Astrocyte of the cerebellum (primary cell): ENCODE measurements around the gene ZSCAN4.

Experiments used
- DNase-seq: peaks from one replicate; pipeline ENCODE4 v3.0.0-alpha.2; 2011; ENCODE audit warnings: low read depth
- H3K4me3 ChIP-seq: 2 replicates; pipeline ENCODE4 v1.5.1; 2011; ENCODE audit warnings: mild to moderate bottlenecking, low read depth, low read length, moderate library complexity
- in situ Hi-C: cut with HindIII; loops from 2 replicates; pipeline ENCODE4 v1.10.0; 2017; ENCODE audit warnings: low sequenced_read_pairs
- TF ChIP-seq, protein P1 (sequence below): IDR thresholded peaks from 2 replicates; pipeline ENCODE4 v1.5.1; 2012; ENCODE audit warnings: low read length, low read depth, moderate library complexity, mild to moderate bottlenecking; ENCODE audit errors: missing control alignments

The ZSCAN4 gene, protein sequence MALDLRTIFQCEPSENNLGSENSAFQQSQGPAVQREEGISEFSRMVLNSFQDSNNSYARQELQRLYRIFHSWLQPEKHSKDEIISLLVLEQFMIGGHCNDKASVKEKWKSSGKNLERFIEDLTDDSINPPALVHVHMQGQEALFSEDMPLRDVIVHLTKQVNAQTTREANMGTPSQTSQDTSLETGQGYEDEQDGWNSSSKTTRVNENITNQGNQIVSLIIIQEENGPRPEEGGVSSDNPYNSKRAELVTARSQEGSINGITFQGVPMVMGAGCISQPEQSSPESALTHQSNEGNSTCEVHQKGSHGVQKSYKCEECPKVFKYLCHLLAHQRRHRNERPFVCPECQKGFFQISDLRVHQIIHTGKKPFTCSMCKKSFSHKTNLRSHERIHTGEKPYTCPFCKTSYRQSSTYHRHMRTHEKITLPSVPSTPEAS

DNA sequence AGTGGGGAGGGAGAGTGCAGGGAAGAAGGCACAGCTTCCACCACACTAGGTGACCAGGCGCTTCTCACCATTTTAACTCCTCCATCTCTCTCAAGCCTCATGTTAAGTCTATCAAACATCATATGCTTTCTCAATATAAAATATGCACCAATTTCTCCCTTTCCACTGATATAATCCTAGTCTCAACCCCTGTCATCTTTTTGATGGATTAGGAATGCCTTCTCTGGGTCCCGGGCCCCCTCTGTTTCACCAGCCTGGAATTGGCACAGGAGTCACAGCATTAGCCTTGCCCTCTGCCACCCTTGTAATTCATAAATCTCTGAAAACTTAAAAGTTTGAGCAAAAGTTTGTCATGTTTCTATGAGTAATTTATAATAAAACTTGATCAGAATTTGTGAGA is at the start of gene ZSCAN4:
ZSCAN4 (plus strand) TSS at position 301 of the 400 bp plus-strand sequence. CDS start 7,211 bp downstream, outside the sequence.
- TF ChIP-seq, protein P1, sequence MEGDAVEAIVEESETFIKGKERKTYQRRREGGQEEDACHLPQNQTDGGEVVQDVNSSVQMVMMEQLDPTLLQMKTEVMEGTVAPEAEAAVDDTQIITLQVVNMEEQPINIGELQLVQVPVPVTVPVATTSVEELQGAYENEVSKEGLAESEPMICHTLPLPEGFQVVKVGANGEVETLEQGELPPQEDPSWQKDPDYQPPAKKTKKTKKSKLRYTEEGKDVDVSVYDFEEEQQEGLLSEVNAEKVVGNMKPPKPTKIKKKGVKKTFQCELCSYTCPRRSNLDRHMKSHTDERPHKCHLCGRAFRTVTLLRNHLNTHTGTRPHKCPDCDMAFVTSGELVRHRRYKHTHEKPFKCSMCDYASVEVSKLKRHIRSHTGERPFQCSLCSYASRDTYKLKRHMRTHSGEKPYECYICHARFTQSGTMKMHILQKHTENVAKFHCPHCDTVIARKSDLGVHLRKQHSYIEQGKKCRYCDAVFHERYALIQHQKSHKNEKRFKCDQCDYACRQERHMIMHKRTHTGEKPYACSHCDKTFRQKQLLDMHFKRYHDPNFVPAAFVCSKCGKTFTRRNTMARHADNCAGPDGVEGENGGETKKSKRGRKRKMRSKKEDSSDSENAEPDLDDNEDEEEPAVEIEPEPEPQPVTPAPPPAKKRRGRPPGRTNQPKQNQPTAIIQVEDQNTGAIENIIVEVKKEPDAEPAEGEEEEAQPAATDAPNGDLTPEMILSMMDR: no peak
- no peak within 1 kb of the TSS for H3K4me3 ChIP-seq
- DNase-seq: no peak
- in situ Hi-C loops: no loop called here

DNA sequence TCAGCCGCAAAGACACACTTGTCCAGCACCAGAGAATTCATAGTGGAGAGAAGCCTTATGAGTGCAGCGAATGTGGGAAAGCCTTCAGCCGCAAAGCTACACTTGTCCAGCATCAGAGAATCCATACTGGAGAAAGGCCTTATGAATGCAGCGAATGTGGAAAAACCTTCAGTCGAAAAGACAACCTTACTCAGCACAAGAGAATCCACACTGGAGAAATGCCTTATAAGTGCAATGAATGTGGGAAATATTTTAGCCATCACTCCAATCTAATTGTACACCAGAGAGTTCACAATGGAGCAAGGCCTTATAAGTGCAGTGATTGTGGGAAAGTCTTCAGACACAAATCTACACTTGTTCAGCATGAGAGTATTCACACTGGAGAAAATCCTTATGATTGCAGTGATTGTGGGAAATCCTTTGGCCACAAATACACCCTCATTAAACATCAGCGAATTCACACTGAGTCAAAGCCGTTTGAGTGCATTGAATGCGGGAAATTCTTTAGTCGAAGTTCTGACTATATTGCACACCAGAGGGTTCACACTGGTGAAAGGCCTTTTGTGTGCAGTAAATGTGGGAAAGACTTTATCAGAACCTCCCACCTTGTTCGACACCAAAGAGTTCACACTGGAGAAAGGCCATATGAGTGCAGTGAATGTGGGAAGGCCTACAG is 47.9 kb upstream of the ZSCAN4 start:
- H3K4me3 ChIP-seq: no peak overlapping the region
- in situ Hi-C loops: loop anchor here (5.0 kb wide), 1 partner anchor 56 kb away; no protein-coding TSS in a partner anchor
- no peak for DNase-seq
- TF ChIP-seq, protein P1: no peak

DNA sequence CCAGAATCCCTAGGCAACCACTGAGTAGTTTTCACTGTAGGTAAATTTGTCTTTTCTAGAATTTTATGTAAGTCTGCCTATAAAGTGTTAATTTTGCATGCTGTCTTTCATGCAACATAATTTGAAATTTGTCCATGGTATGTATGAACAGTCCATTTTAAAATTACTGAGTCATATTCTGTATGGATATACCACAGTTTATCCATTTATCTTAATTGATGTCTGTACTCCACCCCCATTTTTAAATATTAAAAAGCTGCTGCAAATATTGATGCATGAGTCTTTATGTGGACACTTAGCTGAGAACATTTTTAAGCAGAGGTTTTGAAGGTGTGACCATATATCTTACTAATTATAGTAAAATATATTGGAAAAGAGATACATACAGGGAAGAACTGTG is 45.6 kb upstream of the ZSCAN4 start:
- TF ChIP-seq, protein P1: no peak
- DNase-seq: no peak
- in situ Hi-C loops: loop anchor here (5.0 kb wide), 1 partner anchor 54 kb away; no protein-coding TSS in a partner anchor
- no peak overlapping the region for H3K4me3 ChIP-seq

DNA sequence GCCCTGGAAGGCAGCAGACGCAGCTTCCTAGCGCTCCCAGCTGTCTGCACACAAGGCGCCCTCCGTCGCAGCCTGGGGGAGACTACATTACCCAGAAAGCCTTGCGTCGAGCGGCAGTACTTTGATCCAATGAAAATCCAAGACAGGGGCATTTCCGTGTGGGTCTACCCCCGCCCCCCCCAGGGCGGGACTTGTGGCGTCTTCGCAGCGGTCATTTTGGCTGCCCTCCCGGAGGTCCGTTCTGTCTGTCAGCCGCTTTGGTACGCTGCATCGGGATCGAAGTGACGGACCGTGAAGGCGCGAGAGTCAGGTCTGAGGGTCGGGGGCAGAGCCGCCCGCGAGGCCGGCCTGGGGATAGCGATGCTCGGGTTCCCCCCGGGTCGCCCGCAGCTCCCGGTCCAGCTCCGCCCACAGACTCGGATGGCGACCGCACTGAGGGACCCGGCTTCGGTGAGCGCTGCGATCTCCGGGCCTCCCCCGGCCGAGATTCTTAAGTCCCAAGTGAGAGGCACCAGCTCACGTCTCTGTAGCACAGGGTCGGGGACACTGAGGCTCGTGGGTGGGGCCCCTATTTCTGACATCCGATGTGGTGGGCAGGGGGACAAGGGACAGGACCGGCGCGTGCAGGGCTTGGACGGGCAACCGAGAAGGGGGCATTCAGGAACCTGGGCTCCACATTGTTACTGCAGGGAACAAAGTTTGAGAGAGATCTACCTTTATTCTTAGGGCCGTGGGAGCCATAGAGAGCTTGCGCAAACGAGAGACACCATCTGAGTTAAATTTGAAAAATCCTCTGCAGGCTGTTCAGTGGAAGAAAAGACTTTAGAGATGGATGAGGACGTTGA is 35.5 kb upstream of the ZSCAN4 start, which contains the start of gene ZNF211:
ZNF211 (plus strand) TSS at position 182 of the 845 bp plus-strand sequence; CDS start at position 361, 179 bp downstream.
- DNase-seq: peak; percentile 86
- peak within 1 kb of the TSS; percentile 84 for H3K4me3 ChIP-seq
- in situ Hi-C loops: no loop called here
- TF ChIP-seq, protein P1: no peak

DNA sequence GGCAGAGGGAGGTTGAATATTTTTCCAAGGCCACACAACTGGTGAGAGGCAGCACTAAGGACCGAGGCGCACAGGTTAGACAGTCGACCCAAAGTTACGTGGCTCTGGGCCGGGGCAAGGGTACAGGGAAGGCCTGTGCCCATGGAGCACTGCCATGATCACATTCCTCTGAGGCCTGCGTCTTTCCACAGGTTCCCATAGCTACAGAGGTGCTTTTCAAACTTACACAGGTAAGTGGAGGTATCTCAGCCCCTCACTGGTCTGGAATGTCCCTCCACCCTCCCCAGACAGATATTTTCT is 35.0 kb upstream of the ZSCAN4 start:
- TF ChIP-seq, protein P1: no peak
- H3K4me3 ChIP-seq: peak overlapping the region; percentile 84
- in situ Hi-C loops: no loop called here
- no peak for DNase-seq

DNA sequence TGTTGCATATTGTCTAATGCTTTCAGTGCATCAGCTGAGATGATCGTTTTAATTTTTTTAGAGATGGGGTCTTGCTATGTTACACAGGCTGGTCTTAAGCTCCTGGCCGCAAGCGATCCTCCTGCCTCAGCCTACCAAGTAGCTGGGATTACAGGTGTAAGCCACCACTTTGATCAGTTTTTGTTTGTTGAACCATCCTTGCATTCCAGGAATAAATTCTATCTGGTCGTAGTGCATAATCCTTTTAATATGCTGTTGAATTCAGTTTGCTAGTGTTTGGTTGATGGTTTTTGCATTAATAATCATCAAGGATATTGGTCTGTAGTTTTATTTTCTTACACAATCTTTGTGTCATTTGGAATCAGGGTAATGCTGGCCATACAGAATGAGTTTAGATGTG is 31.4 kb upstream of the ZSCAN4 start:
- in situ Hi-C loops: no loop called here
- TF ChIP-seq, protein P1: no peak
- no peak overlapping the region for H3K4me3 ChIP-seq
- DNase-seq: no peak
